GM18520 (cell line): ENCODE results near the gene ZNF35.

Source experiments
- ATAC-seq: cut with Tn5 transposase; IDR thresholded peaks from one replicate; pipeline ENCODE4 v1.9.1; 2021; ENCODE audit not compliant: unreplicated experiment

Gene ZNF35

GRCh38 chr3:44682182-44682896 lies 33.8 kb downstream of the ZNF35 start:
- ATAC-seq = no peak

GRCh38 chr3:44685128-44685800 lies 36.7 kb downstream of the ZNF35 start:
- no peak for ATAC-seq

- ATAC-seq = no peak
Observed at GRCh38 chr3:44687898-44688297, 39.4 kb downstream of the ZNF35 start.
